HG03354 (cell line): ENCODE data around the gene FAM107B.

Source experiments
- ATAC-seq: cut with Tn5 transposase; IDR thresholded peaks from one replicate; pipeline ENCODE4 v1.9.1; 2021; ENCODE audit warnings: mild to moderate bottlenecking; ENCODE audit not compliant: unreplicated experiment, poor library complexity, severe bottlenecking

FAM107B gene

GRCh38 chr10:14671386-14671831 is 103.3 kb downstream of the FAM107B start:
- ATAC-seq: no peak

DNA sequence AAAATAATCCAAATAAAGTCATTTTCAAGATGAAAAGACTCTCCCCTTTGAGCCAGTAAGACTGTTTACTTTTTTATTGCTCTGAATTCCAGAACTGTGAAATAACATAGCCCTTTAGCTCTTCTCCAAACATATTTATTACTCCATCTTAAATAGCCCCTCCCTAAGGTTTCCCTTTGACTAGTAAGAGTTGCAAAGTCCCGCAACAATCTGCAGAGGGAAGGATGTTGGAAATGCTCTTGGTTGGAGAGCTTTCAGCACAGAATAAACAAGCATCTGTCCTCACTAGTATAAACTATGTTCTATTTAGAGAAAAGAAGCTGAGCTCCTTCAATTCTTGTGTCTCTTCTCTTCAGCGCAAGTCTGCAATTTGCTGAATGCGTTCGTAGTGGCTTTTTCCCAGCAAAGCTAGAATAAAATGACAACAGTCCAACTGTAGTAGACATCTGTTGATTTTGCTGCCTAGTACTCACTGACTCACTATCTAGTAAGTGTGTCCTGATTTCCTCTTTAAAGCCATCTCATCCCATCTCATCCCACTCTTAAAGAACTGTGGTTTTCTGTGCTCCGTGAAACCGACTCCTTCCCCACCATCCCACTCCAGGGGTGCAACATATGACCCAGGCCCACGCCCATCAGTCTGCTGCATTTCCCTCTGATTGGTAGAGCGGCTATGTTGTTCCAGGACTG is 104.0 kb downstream of the FAM107B start:
- ATAC-seq: no peak

DNA sequence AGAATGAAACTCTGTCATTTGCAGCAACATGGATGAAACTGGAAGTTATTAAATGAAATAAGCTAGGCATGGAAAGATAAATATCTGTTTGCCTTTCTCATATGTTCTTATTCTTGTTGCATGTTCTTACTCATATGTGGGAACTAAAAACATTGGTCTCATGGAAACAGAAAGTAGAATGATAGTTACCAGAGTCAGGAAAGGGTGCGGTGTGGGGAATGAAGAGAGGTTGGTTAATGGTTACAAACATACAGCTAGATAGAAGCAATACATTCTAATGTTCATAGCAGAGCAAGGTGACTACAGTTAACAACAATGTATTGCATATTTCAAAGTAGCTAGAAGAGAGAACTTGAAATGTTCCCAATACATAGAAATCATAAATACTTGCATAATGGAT is 105.1 kb downstream of the FAM107B start:
- ATAC-seq: peak; percentile 92

DNA sequence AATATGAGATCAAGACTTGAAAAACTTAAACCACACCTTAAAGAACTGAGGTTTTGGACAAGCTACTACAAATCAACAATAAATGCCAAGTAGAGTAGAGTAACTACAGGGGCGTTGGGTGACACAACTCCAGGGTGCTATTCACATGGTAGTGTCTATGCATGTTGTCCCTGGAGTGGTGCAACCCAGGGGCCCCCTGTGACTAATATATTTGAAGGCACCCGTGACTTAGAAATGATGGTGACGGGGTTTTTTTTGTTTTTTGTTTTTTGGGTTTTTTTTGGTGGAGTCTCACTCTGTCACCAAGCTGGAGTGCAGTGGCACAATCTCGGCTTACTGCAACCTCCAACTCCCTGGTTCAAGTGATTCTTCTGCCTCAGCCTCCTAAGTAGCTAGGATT is 106.9 kb downstream of the FAM107B start:
- ATAC-seq: no peak

DNA sequence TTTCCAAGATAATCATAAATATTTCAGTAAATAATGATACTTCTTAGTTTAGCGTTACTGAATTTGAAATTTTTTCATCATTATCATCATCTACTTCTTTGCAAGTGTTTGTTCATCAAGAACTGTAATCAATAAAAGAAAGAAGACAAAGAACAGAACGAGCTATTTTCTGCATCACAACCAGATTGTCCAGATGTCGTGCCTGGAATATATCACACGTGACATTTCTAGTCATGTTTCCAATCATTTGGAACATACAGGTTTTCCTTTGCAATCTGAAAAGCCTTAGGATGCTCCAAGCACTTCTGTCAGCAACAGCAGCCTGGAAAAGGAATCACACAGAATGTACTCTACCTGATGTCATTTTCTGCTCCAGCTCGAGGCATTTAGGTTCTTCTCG is 107.4 kb downstream of the FAM107B start:
- ATAC-seq: no peak

- ATAC-seq: no peak
Observed at GRCh38 chr10:14665865-14666857, 108.5 kb downstream of the FAM107B start.

DNA sequence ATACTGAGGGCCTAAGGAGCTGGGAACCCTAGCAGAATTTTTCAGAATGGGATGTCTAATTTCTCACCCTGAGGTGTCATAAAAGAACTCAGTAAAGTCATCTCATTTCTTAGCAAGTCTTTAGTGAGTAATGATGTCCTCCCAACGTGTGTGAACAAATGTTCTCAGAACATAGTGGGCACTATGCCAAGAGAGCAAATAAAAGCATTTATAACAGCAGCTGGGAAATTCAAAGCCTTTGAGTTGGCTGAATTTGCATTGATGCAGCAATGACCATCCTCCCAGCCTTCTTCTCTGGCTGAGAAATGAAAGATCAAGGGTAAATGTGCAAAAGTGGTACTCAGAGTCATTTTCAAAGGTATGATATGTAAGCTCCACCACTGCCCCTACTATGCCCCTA is 109.4 kb downstream of the FAM107B start:
- no peak for ATAC-seq

DNA sequence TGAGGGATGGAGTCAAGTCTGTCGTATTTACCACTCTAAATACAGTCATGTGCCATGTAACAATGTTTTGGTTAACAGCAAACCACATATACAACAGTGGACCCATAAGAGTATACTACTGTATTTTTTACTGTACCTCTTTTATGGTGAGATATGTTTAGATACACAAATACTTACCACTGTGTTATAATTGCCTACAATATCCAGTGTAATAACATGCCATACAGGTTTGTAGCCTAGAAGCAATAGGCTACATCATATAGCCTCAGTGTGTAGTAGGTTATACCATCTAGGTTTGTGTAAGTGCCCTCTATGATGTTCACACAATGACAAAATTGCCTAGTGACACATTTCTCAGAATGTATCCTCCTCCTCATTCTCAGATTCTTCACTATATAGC is 110.4 kb downstream of the FAM107B start:
- no peak for ATAC-seq

- no peak for ATAC-seq
Observed at GRCh38 chr10:14661818-14662217, 112.9 kb downstream of the FAM107B start.

GRCh38 chr10:14660831-14661230 is 113.9 kb downstream of the FAM107B start:
- ATAC-seq: no peak

GRCh38 chr10:14659626-14660196 is 115.0 kb downstream of the FAM107B start:
- peak; percentile 85 for ATAC-seq

DNA sequence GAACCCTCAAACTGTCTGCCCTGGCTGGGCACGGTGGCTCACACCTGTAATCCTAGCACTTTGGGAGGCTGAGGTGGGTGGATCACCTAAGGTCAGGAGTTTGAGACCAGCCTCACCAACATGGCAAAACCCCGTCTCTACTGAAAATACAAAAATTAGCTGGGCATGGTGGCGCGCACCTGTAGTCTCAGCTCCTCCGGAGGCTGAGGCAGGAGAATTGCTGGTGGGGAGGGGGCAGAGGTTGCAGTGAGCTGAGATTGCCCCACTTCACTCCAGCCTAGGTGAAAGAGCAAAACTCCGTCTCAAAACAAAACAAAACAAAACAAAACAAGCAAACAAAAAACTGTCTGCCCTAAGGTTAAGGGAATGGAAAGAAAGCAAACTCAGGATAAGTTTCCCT is 115.6 kb downstream of the FAM107B start:
- ATAC-seq: peak; percentile 2

DNA sequence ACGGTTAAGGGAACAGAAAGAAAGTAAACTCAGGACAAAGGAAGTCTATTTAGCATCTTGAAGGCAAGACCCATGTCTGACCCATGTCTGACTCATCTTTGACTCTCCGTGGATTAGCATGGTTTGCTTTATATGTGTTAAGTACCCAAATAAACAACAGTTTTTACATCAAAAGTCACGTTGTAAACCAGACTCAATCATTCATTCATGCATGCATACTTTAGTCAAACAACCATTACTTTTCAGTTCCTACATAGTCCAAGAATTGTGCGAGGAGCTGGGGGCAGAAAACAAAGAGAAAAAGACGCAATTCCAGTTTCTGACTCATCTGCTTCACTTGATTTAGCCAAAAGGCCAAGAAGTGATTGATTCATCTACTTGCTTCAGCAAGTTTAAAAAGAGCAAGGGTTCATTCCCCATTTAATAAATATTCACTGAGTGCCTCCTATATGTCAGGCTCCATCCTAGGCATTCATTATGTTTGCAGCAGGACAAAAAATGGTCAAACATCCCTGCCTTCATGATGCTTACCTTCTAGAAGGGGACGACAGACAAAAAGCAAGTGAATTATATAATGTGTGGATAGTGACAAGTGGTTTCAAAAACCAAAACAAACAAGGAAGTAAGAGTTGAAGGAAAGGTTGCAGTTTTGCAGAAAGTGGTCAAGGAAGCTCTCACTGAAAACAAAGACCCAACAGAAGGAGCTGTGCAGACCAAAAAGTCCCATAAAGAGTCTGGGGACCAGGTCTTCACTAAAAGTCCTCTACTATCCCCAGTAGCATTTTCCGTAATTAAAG is 116.2 kb downstream of the FAM107B start:
- no peak for ATAC-seq

DNA sequence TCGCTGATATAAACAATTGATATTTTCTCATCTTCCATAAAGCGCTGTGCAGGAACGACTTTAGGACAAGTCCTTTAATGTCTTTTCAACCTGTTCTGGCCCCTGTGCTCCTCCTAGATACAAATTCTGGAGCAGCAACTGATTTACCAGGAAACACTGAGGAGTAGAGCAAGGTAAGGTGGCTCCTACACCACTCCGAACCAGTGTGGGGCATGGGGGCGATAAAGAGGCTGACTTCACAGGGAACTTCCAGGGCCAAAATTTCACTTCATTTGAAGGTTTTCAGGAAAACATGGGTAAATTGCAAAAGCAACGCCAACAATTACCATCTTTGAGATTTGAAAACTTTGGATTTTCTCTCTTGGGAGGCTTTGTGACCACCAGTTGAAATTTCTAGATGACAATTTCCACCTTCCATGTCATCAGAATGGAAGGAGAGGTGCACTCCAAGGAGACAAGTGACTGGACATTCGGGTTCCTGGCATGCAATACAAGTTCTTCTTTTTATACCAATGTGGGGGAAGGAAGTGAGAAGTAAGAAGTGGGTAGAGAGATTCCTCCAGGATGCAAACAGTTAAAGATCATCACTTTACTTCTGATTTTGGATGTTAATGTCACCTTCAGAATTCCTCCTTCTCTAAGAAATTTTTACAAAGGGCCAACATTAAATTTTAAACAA is 118.5 kb downstream of the FAM107B start:
- ATAC-seq: no peak

DNA sequence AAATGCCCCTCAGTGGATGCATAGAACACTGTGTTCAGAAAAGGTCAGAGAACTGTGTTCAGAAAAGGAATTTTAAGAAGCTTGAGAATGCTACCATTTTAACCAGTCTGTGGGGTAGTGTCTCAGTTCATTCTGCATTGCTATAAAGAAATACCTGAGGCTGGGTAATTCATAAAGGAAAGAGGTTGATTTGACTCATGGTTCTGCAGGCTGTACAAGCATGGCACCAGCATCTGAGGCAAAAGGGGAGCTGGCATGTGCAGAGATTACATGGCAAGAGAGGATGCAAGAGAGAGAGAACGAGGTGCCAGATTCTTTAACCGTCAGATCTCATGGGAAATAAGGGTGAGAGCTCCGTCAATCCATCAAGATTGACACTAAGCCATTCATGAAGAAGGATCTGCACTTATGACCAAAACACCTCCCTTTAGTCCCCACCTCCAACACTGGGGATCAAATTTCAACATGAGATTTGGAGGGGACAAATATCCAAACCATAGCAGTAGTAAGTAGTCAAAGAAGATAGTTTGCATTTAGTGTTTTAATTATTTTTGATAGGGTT is 119.8 kb downstream of the FAM107B start:
- ATAC-seq: no peak

DNA sequence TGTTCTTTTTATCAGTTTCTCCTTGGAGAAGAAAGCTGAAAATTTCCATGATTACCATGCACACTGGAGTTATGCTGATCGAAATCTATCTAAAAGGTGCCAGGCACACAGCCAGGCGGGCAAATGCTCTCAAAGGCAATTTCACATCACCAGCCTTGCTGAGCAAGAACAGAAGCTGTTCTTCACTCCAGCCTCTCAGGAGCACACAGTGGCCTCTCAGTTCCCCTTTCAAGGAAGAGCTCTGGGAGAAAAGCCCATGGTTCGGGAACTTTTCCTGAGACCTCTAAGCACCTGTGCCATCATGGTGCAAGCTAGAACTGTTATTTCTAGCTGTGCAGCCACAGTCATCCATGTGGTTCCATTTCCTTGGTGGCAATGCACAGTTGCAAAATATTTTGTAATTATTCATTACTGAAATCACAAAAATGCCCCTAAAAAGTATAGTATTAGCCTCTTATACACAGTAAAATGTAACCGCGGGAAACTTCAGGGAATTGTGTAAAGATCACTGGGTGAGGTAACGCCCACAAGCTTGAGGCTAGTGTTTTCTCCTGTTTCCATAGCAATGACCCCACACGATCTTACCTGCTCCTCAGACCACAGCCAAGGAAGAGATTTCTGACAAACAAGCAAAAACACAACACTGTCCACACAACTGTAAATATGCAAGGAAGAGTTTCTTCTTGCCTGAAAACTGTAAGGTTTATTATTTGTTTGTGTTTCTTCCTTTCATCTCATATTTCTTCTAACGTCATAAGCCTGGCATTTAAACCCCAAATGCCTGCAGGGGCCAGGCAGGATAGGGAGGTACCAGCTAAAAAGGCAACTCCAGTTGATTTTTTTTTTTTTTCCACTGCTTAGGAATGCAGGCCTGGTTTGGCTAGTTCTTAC is 121.2 kb downstream of the FAM107B start:
- ATAC-seq: peak; percentile 48

GRCh38 chr10:14652816-14653215 is 121.9 kb downstream of the FAM107B start:
- no peak for ATAC-seq

DNA sequence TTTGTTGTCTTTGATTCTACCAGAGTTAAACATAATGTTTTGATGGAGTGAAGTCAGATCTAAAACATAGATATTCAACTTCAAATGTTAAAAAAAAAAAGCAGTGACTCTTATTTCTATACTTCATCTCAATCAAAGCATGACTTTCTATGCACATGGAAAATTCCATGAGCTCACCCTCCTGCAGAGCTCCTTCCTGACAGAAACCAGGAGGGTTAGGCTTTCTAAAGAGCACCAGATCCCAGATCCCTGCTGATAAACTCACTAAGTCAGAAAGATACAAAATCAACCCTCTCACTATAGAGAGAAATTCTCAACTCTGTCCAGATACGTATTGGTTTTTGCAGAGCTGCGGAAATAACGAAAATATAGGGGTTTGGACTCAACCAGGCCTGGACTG is 122.6 kb downstream of the FAM107B start:
- no peak for ATAC-seq
